Lung (tissue), 12 donors: ENCODE results near the gene SLC16A1. TPM values are rescaled to one million over a fixed set of nuclear protein-coding genes. Genes with fewer than 3 reads are reported as not detected.
A peak's percentile ranks its signal among the peaks of the same experiment; 100 is the strongest.

ENCODE experiments used
- ATAC-seq: fragments of 200-7000 bp; cut with Tn5 transposase; one replicate; pipeline ENCODE4 v1.9.1; 2020; ENCODE audit warnings: moderate number of reproducible peaks; ENCODE audit not compliant: insufficient read depth, low FRiP score
- DNase-seq, 3 donors: peaks; one replicate each; pipeline ENCODE4 v3.0.0-alpha.2; 2013 to 2017
- H3K27ac ChIP-seq, 2 donors: one replicate each; pipeline ENCODE4 v1.5.1; 2013; ENCODE audit warnings: mild to moderate bottlenecking in 2 of 2, moderate library complexity in 2 of 2, control low read depth in 1 of 2, inconsistent platforms in 1 of 2, low read depth in 1 of 2, low read length in 1 of 2
- H3K27me3 ChIP-seq, 3 donors: one replicate each; pipeline ENCODE4 v1.5.1; 2013; ENCODE audit warnings: low read length in 2 of 3; ENCODE audit not compliant: control insufficient read depth in 3 of 3, insufficient read depth in 3 of 3
- H3K36me3 ChIP-seq, 4 donors: one replicate each; pipeline ENCODE4 v1.5.1; 2013; ENCODE audit warnings: low read length in 4 of 4, mild to moderate bottlenecking in 1 of 4, moderate library complexity in 1 of 4; ENCODE audit not compliant: control insufficient read depth in 4 of 4, insufficient read depth in 4 of 4
- H3K4me1 ChIP-seq, 5 donors: one replicate each; pipeline ENCODE4 v1.5.1; 2013; ENCODE audit warnings: low read length in 5 of 5, mild to moderate bottlenecking in 2 of 5, moderate library complexity in 1 of 5; ENCODE audit not compliant: control insufficient read depth in 5 of 5, insufficient read depth in 5 of 5
- H3K4me3 ChIP-seq: one replicate; pipeline ENCODE4 v1.5.1; 2013; ENCODE audit warnings: mild to moderate bottlenecking, control low read depth, moderate library complexity
- H3K9ac ChIP-seq, 2 donors: one replicate each; pipeline ENCODE4 v1.5.1; 2013; ENCODE audit warnings: low read length in 2 of 2, control low read depth in 1 of 2; ENCODE audit not compliant: insufficient read depth in 1 of 2
- H3K9me3 ChIP-seq, 4 donors: one replicate each; pipeline ENCODE4 v1.5.1; 2013; ENCODE audit warnings: low read length in 3 of 4, mild to moderate bottlenecking in 1 of 4, moderate library complexity in 1 of 4; ENCODE audit not compliant: control insufficient read depth in 4 of 4, insufficient read depth in 3 of 4
- CTCF ChIP-seq: IDR thresholded peaks from 2 replicates; pipeline ENCODE4 v1.5.1; 2012; ENCODE audit warnings: mild to moderate bottlenecking; ENCODE audit errors: control extremely low read depth, extremely low read depth
- WGBS, 2 donors: extraction: QIAGEN DNeasy Blood & Tissue Kit; methylation state at CpG; one replicate each; pipeline ENCODE4 v1.1.7; 2013; 5-methylcytosine and 5-hydroxymethylcytosine counted together
- polyA plus RNA-seq, 2 donors: library from polyadenylated mRNA; stranded (reverse); fragments of 200-250 nt; gene quantifications; one replicate each; pipeline ENCODE4 v1.2.1, GENCODE V29; 2013
- total RNA-seq, 2 donors: library from RNA; depleted of rRNA in 1 of 2; stranded (reverse); fragments of >200 nt in 1 of 2; gene quantifications; one replicate each; pipeline ENCODE4 v1.2.1, GENCODE V29; 2014 to 2021
- donor health status: control.
- donor health status: control.
- donor health status: Bipolar disorder and iron deficiency.
- donor health status: healthy.
- donor health status: DM: yes; HTN: yes; CAD: no.

Gene SLC16A1
- total and polyA plus RNA-seq, 4 donors = 2.4 to 27.6 (median 8.2) TPM

- Histone ChIP-seq H3K27me3 (no peaks in the 10 kb centered on the region), H3K27ac (no peak overlapping the region), H3K36me3 (no peaks in the 10 kb centered on the region), H3K4me3 (no peak overlapping the region), H3K9me3 (no peaks in the 10 kb centered on the region), H3K9ac (no peak overlapping the region), H3K4me1 (peaks cover 0 to 15% (median 3%) of the 10 kb centered on the region in 5 donors)
- WGBS, 2 donors = 98 to 100% methylated on average over 1 of the region's 1 CpG
- DNase-seq (no peak), ATAC-seq (no peak)
- TF ChIP-seq CTCF = no peak
These were observed 5.6 kb downstream of the SLC16A1 start for GRCh38 chr1:112950426-112950825.

- TF ChIP-seq CTCF = no peak
- no peaks in the 10 kb centered on the region for H3K9me3 ChIP-seq
- no peak for ATAC-seq
- no peak for DNase-seq
- 81 to 91% methylated on average over 3 of the region's 3 CpGs for WGBS, 2 donors
- H3K27me3 ChIP-seq = no peaks in the 10 kb centered on the region
- no peak overlapping the region for H3K9ac ChIP-seq
- H3K27ac ChIP-seq = no peak overlapping the region
- H3K4me1 ChIP-seq = peaks cover 0 to 6% (median 0%) of the 10 kb centered on the region in 5 donors
- no peak overlapping the region for H3K4me3 ChIP-seq
- no peaks in the 10 kb centered on the region for H3K36me3 ChIP-seq
These were observed 9.3 kb downstream of the SLC16A1 start for GRCh38 chr1:112946683-112947082.

GRCh38 chr1:112939810-112940209, 16.2 kb downstream of the SLC16A1 start:
- H3K4me1 ChIP-seq = peaks cover 0 to 5% (median 0%) of the 10 kb centered on the region in 5 donors
- no peaks in the 10 kb centered on the region for H3K9me3 ChIP-seq
- WGBS, 2 donors = 81 to 93% methylated on average over 3 of the region's 3 CpGs
- DNase-seq (no peak), ATAC-seq (no peak)
- H3K9ac ChIP-seq = no peak overlapping the region
- no peaks in the 10 kb centered on the region for H3K27me3 ChIP-seq
- H3K27ac ChIP-seq = no peak overlapping the region
- no peak for TF ChIP-seq CTCF
- no peak overlapping the region for H3K4me3 ChIP-seq
- no peaks in the 10 kb centered on the region for H3K36me3 ChIP-seq

- Histone ChIP-seq H3K9me3 (no peaks in the 10 kb centered on the region), H3K9ac (no peak overlapping the region), H3K27me3 (no peaks in the 10 kb centered on the region), H3K4me3 (no peak overlapping the region), H3K4me1 (peaks cover 0 to 5% (median 0%) of the 10 kb centered on the region in 5 donors), H3K36me3 (no peaks in the 10 kb centered on the region), H3K27ac (peak overlapping the region in 1 of 2 donors; percentile 21)
- ATAC-seq (no peak), DNase-seq (no peak)
- WGBS, 2 donors = 71 to 78% methylated on average over 3 of the region's 3 CpGs
- no peak for TF ChIP-seq CTCF
These were observed 17.8 kb downstream of the SLC16A1 start for GRCh38 chr1:112938210-112938609.
